ENCODE results near the gene NAA80.

DNA sequence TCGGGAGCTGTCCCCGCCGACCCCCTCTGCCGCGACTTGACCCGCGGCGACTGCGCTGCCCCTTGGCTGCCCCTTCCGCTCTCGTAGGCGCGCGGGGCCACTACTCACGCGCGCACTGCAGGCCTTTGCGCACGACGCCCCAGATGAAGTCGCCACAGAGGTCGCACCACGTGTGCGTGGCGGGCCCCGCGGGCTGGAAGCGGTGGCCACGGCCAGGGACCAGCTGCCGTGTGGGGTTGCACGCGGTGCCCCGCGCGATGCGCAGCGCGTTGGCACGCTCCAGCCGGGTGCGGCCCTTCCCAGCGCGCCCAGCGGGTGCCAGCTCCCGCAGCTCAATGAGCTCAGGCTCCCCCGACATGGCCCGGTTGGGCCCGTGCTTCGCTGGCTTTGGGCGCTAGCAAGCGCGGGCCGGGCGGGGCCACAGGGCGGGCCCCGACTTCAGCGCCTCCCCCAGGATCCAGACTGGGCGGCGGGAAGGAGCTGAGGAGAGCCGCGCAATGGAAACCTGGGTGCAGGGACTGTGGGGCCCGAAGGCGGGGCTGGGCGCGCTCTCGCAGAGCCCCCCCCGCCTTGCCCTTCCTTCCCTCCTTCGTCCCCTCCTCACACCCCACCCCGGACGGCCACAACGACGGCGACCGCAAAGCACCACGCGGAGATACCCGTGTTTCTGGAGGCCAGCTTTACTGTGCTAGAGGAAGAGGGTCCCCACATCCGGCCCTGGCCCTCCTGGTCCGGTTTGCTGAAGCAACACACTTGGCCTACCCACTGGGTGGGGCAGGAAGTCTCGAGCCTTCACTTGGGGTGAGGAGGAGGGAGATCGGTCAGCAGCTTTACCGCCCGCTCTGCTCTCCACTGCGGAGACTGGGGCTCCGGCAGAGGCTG is 41.5 kb upstream of the NAA80 start, which contains the start of gene RASSF1:
- TF ChIP-seq, protein P1, sequence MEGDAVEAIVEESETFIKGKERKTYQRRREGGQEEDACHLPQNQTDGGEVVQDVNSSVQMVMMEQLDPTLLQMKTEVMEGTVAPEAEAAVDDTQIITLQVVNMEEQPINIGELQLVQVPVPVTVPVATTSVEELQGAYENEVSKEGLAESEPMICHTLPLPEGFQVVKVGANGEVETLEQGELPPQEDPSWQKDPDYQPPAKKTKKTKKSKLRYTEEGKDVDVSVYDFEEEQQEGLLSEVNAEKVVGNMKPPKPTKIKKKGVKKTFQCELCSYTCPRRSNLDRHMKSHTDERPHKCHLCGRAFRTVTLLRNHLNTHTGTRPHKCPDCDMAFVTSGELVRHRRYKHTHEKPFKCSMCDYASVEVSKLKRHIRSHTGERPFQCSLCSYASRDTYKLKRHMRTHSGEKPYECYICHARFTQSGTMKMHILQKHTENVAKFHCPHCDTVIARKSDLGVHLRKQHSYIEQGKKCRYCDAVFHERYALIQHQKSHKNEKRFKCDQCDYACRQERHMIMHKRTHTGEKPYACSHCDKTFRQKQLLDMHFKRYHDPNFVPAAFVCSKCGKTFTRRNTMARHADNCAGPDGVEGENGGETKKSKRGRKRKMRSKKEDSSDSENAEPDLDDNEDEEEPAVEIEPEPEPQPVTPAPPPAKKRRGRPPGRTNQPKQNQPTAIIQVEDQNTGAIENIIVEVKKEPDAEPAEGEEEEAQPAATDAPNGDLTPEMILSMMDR (conservative IDR thresholded peaks at IDR 0.05; ENCODE audit: low read length) = no peak
- TF ChIP-seq EZH2phosphoT487 (IDR thresholded peaks at IDR 0.05; ENCODE audit: borderline replicate concordance) = no peak

All from Loucy (cell line).